HG02840 (cell line): ENCODE measurements around the gene ZMIZ1.

ENCODE experiments used
- ATAC-seq: cut with Tn5 transposase; IDR thresholded peaks from one replicate; pipeline ENCODE4 v1.9.1; 2021; ENCODE audit warnings: mild to moderate bottlenecking, moderate library complexity, moderate number of reproducible peaks; ENCODE audit not compliant: unreplicated experiment, low FRiP score

The ZMIZ1 gene

DNA sequence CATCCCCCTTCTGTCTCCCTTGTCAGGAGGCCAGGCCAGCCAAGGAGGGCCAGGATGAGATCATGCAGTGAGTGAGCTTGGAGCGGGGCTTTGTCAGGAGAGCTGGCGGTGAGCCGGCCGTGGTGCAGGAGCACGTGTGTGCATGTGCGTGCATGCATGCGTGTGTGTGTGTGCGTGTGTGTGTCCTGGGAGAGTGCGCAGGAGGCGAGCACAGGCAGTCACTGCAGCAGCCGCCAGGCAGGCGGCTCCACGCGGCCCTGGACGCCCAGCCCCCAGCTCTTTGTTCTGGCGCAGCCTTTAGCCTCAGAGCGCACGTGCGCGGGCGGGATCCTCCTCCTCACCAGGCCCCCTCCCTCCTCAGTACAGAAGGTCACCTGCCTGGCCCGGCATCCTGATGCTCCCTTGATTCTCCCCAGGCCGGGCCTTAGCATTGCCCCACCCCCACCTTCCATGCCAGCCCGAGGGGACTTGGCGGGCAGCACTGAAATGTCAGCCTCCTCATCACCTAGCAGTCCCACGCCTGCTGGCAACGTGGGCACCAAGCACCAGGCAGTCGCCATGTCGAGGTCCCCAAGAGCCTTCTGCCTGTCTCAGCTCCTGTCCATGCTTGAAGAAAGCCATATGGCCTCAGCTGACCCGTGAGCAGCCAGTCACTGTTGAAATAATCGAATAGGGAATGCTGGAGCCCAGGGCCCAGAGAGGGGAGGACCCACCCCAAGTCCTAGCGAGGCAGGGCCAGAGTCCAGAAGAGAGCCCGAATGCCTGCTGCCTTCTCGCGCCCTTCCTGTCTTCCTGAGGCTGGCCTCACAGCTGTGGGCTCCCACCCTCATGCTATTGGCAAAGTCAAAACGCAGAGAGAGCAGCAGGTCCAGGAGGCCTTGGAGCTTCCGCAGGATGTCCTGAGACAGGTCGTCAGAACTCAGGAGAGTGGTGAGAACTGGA, 152.6 kb downstream of the ZMIZ1 start:
- ATAC-seq, result no peak

- no peak for ATAC-seq
These were observed 153.4 kb downstream of the ZMIZ1 start for GRCh38 chr10:79222186-79222585.

GRCh38 chr10:79223091-79224048, 154.6 kb downstream of the ZMIZ1 start:
- ATAC-seq, result no peak

GRCh38 chr10:79224263-79224949, 155.6 kb downstream of the ZMIZ1 start:
- ATAC-seq, result no peak

- ATAC-seq, result no peak
These were observed 156.2 kb downstream of the ZMIZ1 start for GRCh38 chr10:79224992-79225391.

DNA sequence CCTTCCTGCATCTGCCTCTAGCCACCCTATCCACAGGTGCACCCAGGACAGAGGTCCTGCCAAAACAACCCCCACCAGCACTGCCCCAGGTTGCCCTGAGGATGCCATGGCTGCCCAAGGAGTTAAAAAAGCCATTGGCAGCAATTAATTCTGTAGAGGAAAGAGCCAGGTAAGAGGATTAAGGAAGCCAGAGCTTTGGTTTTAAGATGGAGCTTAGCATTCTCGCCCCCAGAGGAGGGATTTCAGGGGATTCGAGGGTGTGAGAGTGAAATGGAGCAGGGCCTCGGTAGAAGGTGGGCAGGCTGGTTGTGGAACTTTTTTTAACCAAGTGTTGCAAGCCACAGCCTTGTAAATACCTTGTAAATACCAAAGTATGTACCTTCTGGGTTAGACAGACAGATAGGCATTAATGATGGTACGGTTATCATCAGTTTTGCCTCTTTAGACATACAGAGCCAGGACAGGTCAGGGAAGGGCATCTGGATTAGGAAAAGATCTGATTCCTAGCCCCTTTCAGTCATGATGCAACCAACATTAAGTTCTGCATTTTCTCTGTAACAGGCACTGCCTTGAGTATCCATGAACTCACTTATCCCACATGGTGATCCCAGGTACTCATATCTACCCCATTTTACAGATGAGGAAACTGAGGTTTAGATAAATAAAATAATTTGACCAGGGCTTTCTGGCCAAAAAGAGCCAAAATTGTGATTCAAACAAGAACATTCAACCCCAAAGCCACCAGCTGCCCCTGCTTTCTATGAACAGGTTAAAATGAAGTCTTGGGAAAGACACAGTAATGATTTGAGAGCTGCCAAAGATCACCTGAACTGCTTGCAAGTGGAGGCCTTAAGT, 157.9 kb downstream of the ZMIZ1 start:
- ATAC-seq, result no peak

DNA sequence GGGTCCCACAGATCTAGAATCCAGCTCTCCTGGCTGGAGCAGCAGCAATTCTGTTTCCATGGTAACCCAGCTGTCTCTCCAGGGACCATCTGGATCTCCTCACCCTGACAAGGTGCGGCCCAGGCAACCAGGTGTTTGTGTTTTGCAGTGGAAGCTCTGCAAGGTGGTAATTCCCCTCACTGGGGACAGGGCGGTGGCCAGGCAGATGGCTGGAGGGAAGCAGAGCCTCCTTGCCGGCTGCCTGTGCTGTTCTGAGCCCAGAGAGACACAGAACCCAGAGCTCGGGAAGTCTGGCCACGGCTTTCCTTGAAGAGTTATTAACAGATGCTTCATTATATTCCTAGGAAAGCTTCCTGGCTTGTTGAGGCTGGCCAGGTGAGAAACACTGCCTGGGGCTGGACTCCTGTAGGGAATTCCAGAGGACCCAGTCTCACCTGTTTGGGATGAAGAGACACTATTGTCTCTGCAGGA, 160.3 kb downstream of the ZMIZ1 start:
- ATAC-seq, result no peak

DNA sequence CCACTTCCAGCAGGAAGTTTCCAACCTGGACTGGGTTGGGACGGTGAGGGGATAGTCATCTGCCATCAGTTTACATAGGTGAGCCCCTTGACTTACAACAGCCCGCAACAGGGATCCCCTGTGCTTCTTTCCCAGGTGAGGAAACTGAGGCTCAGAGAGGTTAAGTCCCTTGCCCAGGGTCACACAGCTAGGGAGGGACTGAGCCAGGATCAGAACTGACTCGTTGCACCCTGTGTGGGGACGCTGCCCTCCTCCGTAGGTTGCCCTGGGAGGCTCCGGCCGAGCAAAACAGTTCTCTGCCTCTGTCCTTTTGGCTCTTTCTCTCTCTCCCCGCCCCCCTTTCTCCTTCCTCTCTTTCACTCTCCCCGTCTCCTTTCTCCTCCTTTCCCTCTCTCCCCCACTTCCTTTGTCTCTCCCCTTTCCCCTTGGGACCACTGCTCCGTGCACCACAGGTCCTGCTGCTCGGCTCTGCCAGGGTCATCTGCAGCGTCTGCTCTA, 161.1 kb downstream of the ZMIZ1 start:
- ATAC-seq, result no peak

GRCh38 chr10:79230328-79230830, 161.6 kb downstream of the ZMIZ1 start:
- ATAC-seq, result no peak

- no peak for ATAC-seq
These were observed 162.1 kb downstream of the ZMIZ1 start for GRCh38 chr10:79230850-79231249.

DNA sequence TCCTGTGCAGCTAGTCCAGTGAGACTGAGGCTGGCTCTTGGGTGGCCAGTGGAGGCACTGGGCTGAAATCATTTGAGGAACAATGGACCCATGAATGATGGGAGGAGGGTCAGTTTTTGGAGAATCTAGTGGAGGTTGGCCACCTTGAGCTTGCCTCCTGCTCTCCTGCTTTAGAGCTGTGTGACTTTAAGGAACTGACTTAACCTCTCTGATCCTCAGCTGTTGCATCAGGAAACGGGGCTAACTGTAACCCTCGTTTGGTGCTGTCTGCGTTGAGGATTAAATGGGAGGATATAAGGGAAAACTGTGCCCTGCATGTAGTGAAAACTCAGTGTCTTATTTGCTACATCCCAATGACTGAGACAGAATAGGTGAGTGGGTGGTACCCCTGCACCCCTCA, 163.1 kb downstream of the ZMIZ1 start:
- no peak for ATAC-seq

GRCh38 chr10:79232864-79233263, 164.1 kb downstream of the ZMIZ1 start:
- ATAC-seq, result no peak

- no peak for ATAC-seq
These were observed 165.9 kb downstream of the ZMIZ1 start for GRCh38 chr10:79234391-79235315.

DNA sequence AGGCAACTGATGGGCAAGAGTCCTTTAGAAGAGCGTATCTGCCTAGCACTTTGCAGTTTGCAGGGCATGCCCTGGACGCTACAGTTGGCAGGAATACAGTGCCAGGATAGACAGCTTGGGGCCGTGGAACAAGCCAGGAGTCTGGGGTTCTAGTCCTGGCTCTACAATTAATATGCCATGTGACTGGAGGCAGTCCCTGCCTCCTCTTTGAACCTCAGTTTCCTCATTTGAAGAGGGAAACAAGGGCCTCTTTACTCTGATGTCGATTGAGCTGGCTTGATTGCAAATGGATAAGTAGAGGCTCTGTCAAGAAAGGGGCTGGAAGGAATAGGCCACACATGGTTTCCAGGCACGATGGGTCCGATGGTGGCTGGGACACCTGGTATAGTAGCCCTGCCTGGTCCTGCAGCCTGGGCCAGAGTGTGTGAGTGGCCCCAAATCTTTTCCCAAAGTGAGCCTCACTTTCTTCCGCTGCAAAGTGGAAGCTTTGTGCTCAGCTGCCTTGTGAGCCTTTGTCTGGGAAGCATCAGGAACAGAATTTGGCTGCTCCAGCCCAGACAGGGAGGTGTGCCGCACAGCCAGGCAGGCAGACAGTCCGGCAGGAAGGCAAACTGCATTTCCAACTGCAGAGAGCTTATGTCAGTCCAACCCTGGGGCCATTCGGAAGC, 167.1 kb downstream of the ZMIZ1 start:
- no peak for ATAC-seq

DNA sequence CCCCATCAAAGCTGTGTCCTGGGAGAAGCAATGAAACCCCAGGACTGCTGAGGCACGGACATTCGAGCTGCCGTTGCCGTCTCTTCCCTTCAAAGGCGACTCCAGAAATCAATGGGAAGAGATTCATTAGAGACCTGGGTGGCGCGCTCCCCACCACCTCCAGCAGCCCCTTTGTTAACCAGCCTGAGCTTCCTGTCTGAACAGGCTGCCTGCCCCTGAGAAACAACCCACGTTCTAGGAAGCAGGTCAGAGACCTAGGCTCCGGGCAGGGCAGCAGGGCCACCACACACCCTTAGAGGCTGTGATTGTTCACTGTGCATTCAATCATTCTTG, 167.6 kb downstream of the ZMIZ1 start:
- no peak for ATAC-seq

DNA sequence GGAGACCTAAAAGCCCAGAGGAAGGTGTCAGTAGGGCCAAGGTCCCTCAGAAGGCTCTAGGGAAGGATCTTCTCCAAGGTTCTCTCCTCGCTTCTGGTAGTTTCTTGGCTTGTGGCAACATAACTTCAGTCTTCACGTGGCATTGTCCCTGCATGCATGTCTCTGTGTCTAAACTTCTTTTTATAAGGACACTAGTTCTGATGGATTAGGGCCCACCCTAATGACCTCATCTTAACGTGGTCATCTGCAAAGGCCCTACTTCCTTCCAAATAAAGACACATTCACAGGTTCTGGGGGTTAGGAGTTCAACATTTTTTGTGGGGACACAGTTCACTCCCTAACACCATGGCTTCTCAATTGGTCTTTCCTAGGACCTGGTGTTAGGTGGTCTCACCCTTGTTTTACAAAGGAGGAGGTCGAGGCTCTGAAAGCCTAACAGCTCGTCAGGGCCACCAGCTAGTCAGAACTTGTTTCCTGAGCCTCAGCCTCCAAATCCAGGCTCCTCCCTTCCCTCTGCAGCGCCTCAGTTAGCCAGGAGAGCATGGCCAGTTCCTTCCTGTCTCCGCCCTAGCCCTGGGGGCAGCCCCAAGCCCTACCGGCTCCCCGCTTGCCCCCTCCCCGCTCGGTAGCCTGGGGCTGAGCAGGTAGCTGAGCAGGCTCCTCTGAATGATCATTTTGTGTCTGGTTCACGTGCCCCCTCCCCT, 168.8 kb downstream of the ZMIZ1 start:
- ATAC-seq, result no peak

GRCh38 chr10:79238158-79238520, 169.4 kb downstream of the ZMIZ1 start:
- ATAC-seq, result no peak
